ENCODE data around the gene B4GALT2.

DNA sequence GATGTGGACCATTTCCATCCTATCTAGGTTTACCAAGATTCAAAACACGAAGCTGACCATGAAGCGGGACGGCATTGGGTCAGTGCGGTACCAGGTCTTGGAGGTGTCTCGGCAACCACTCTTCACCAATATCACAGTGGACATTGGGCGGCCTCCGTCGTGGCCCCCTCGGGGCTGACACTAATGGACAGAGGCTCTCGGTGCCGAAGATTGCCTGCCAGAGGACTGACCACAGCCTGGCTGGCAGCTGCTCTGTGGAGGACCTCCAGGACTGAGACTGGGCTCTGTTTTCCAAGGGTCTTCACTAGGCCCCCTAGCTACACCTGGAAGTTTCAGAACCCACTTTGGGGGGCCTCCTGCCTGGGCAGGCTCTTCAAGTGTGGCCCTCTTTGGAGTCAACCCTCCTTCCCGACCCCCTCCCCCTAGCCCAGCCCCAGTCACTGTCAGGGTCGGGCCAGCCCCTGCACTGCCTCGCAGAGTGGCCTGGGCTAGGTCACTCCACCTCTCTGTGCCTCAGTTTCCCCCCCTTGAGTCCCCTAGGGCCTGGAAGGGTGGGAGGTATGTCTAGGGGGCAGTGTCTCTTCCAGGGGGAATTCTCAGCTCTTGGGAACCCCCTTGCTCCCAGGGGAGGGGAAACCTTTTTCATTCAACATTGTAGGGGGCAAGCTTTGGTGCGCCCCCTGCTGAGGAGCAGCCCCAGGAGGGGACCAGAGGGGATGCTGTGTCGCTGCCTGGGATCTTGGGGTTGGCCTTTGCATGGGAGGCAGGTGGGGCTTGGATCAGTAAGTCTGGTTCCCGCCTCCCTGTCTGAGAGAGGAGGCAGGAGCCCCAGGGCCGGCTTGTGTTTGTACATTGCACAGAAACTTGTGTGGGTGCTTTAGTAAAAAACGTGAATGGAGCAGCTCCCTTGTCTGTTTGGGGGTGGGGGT, 11.5 kb downstream of the B4GALT2 start:
- TF ChIP-seq, protein P1, sequence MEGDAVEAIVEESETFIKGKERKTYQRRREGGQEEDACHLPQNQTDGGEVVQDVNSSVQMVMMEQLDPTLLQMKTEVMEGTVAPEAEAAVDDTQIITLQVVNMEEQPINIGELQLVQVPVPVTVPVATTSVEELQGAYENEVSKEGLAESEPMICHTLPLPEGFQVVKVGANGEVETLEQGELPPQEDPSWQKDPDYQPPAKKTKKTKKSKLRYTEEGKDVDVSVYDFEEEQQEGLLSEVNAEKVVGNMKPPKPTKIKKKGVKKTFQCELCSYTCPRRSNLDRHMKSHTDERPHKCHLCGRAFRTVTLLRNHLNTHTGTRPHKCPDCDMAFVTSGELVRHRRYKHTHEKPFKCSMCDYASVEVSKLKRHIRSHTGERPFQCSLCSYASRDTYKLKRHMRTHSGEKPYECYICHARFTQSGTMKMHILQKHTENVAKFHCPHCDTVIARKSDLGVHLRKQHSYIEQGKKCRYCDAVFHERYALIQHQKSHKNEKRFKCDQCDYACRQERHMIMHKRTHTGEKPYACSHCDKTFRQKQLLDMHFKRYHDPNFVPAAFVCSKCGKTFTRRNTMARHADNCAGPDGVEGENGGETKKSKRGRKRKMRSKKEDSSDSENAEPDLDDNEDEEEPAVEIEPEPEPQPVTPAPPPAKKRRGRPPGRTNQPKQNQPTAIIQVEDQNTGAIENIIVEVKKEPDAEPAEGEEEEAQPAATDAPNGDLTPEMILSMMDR (IDR thresholded peaks at IDR 0.05): no peak
- TF ChIP-seq POLR2A (IDR thresholded peaks at IDR 0.05): no peak
- TF ChIP-seq POLR2AphosphoS5 (IDR thresholded peaks at IDR 0.05): no peak
